Measurements from ENCODE around the gene CLCN2.

- TF ChIP-seq CTCF (IDR thresholded peaks at IDR 0.05; ENCODE audit: low read length) = no peak
- TF ChIP-seq EZH2phosphoT487 (IDR thresholded peaks at IDR 0.05; ENCODE audit: low read length) = no peak
These were observed 7.9 kb downstream of the CLCN2 start for GRCh38 chr3:184353546-184353941.
